Smooth muscle cell (in vitro differentiated cells): Measurements from ENCODE around the gene ZNF217. TPM values are rescaled to one million over a fixed set of nuclear protein-coding genes. Genes with fewer than 3 reads are reported as not detected.
"Not testable (repeated sequence)": the region's sequence is repeated elsewhere in the genome, so short reads cannot be mapped to it uniquely, and the experiment has no call there.

Source experiments
- DNase-seq: peaks from one replicate; lab custom pipeline; 2025; ENCODE audit not compliant: unreplicated experiment; lab: John Stamatoyannopoulos, UW
- H2AFZ ChIP-seq: fragments of 200-600 bp; sonication (generic); 2 replicates; pipeline ENCODE4 v1.6.0; 2016; ENCODE audit warnings: antibody characterized with exemption, low read depth, mild to moderate bottlenecking
- H3F3A ChIP-seq: fragments of 200-600 bp; sonication (generic); 2 replicates; pipeline ENCODE4 v1.6.0; 2017; ENCODE audit warnings: antibody characterized with exemption, low read depth
- H3K27ac ChIP-seq: fragments of 200-600 bp; sonication (generic); 2 replicates; pipeline ENCODE4 v1.5.1; 2016; ENCODE audit warnings: low read depth, mild to moderate bottlenecking
- H3K27me3 ChIP-seq: fragments of 200-600 bp; sonication (generic); 2 replicates; pipeline ENCODE4 v1.6.1; 2016; ENCODE audit warnings: low read depth, mild to moderate bottlenecking
- H3K36me3 ChIP-seq: fragments of 200-600 bp; sonication (generic); 2 replicates; pipeline ENCODE4 v1.5.1; 2016; ENCODE audit warnings: low read depth
- H3K4me1 ChIP-seq: fragments of 200-600 bp; sonication (generic); 2 replicates; pipeline ENCODE4 v1.5.1; 2016; ENCODE audit warnings: low read depth
- H3K4me2 ChIP-seq: fragments of 200-600 bp; sonication (generic); 2 replicates; pipeline ENCODE4 v1.6.0; 2016; ENCODE audit warnings: mild to moderate bottlenecking
- H3K4me3 ChIP-seq: fragments of 200-600 bp; sonication (generic); 2 replicates; pipeline ENCODE4 v1.5.1; 2016; ENCODE audit warnings: mild to moderate bottlenecking
- H3K79me2 ChIP-seq: fragments of 200-600 bp; sonication (generic); 2 replicates; pipeline ENCODE4 v1.6.0; 2016; ENCODE audit warnings: low read depth, mild to moderate bottlenecking
- H3K9ac ChIP-seq: fragments of 200-600 bp; sonication (generic); 2 replicates; pipeline ENCODE4 v1.6.0; 2016; ENCODE audit warnings: low read depth
- H3K9me3 ChIP-seq: fragments of 200-600 bp; sonication (generic); replicated peaks from 2 replicates; pipeline ENCODE4 v1.5.1; 2016; ENCODE audit warnings: low read depth
- H4K20me1 ChIP-seq: fragments of 200-600 bp; sonication (generic); 2 replicates; pipeline ENCODE4 v1.6.0; 2016; ENCODE audit warnings: low read depth
- WGBS: methylation state at CpG from one replicate; pipeline ENCODE4 v1.1.7; 2016; ENCODE audit warnings: low lambda C conversion rate; 5-methylcytosine and 5-hydroxymethylcytosine counted together
- polyA plus RNA-seq: library from polyadenylated mRNA; unstranded; fragments of >200 nt; fragmentation: Nextera tagmentation; extraction: Ambion mirVana; gene quantifications from 2 replicates; pipeline ENCODE4 v1.2.1, GENCODE V29; 2016
- total RNA-seq: library from RNA; depleted of rRNA; stranded (reverse); fragments of >200 nt; gene quantifications from 2 replicates; pipeline ENCODE4 v1.2.3, GENCODE V29; 2014
- TF ChIP-seq, protein P1 (sequence below): fragments of 200-600 bp; sonication (generic); IDR thresholded peaks from 2 replicates; pipeline ENCODE4 v1.5.1; 2017; ENCODE audit warnings: borderline replicate concordance, mild to moderate bottlenecking, antibody characterized with exemption; ENCODE audit not compliant: insufficient read depth, poor library complexity, severe bottlenecking

ZNF217 gene
- total and polyA plus RNA-seq, 2 experiments from 2014 or later: 3.9 to 42.2 TPM

DNA sequence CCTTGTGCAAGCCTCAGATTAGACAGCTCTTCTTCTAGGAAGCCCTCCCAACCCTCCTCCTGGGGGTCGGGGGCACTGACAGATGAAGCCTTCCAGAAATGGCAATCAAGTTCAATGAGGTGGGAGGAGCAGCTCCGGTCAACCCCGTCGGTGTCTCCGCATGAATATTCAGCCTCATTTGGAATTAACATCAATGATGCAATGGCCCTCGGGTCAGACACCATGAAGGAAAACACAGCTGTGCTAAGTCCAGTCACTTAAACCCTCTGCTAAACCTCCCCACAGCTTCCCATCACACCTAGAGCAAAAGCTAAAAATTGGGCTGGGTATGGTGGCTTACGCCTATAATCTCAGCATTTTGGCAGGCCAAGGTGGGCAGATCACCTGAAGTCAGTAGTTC, 36.5 kb downstream of the ZNF217 start:
- TF ChIP-seq, protein P1, sequence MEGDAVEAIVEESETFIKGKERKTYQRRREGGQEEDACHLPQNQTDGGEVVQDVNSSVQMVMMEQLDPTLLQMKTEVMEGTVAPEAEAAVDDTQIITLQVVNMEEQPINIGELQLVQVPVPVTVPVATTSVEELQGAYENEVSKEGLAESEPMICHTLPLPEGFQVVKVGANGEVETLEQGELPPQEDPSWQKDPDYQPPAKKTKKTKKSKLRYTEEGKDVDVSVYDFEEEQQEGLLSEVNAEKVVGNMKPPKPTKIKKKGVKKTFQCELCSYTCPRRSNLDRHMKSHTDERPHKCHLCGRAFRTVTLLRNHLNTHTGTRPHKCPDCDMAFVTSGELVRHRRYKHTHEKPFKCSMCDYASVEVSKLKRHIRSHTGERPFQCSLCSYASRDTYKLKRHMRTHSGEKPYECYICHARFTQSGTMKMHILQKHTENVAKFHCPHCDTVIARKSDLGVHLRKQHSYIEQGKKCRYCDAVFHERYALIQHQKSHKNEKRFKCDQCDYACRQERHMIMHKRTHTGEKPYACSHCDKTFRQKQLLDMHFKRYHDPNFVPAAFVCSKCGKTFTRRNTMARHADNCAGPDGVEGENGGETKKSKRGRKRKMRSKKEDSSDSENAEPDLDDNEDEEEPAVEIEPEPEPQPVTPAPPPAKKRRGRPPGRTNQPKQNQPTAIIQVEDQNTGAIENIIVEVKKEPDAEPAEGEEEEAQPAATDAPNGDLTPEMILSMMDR: no peak
- Histone ChIP-seq H3K36me3 (no peaks in the 10 kb centered on the region), H3K27ac (no peak overlapping the region), H3K4me1 (no peaks in the 10 kb centered on the region), H2AFZ (no peak overlapping the region), H3K4me3 (no peak overlapping the region), H3K4me2 (no peak overlapping the region), H3K9ac (no peak overlapping the region), H4K20me1 (no peaks in the 10 kb centered on the region), H3K9me3 (no peaks in the 10 kb centered on the region), H3K27me3 (no peaks in the 10 kb centered on the region), H3K79me2 (no peaks in the 10 kb centered on the region), H3F3A (no peaks in the 10 kb centered on the region)
- DNase-seq: no peak
- WGBS: 65% methylated on average over 7 of the region's 7 CpGs

DNA sequence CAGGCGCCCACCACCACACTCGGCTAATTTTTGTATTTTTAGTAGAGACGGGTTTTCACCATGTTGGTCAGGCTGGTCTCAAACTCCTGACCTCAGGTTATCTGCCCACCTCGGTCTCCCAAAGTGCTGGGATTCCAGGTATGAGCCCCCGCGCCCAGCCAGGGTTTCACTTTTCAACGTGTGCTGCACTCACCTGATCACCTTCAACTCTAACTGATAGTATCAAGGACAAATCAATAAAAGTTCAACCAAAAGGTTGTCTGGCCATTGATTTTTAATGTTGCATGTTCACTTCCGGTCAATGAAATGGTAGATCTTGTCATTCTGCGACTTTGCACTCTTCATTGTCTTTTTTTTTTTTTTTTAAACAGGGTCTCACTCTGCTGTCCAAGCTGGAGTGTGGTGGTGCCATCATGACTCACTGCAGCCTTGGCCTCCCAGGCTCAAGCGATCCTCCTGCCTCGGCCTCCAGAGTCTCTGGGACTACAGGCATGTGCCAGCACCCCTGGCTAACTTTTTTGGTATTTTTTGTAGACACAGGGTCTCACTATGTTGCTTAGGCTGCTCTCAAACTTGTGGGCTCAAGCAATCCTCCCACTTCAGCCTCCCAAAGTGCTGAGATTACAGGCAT, 37.3 kb downstream of the ZNF217 start:
- Histone ChIP-seq H3K4me3 (no peak overlapping the region), H3K4me1 (no peaks in the 10 kb centered on the region), H3K79me2 (no peaks in the 10 kb centered on the region), H4K20me1 (no peaks in the 10 kb centered on the region), H3K4me2 (no peak overlapping the region), H3K27me3 (no peaks in the 10 kb centered on the region), H2AFZ (no peak overlapping the region), H3K36me3 (no peaks in the 10 kb centered on the region), H3F3A (no peaks in the 10 kb centered on the region), H3K27ac (no peak overlapping the region), H3K9ac (no peak overlapping the region), H3K9me3 (no peaks in the 10 kb centered on the region)
- WGBS: 93% methylated on average over 11 of the region's 11 CpGs
- DNase-seq: no peak
- TF ChIP-seq, protein P1: no peak

DNA sequence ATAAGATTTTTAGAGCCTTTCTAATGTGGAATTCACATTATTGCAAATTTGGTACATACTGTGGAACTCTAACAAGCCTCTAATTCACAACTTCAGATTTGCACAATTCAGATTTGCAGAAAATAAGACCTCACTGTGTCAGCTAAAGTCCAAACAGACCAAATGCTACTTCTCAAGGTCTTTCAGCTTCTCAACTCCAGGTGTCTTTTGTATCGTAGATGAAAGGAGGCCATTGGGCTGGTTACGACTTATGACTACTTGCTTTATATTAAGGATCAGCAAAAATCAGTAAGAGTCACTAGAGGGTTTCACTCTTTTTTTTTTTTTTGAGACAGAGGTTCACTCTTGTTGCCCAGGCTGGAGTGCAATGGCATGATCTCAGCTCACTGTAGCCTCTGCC, 37.8 kb downstream of the ZNF217 start:
- Histone ChIP-seq H3K9me3 (no peaks in the 10 kb centered on the region), H3K27me3 (no peaks in the 10 kb centered on the region), H4K20me1 (no peaks in the 10 kb centered on the region), H3K4me1 (no peaks in the 10 kb centered on the region), H3F3A (no peaks in the 10 kb centered on the region), H3K4me3 (no peak overlapping the region), H3K9ac (no peak overlapping the region), H2AFZ (no peak overlapping the region), H3K27ac (no peak overlapping the region), H3K36me3 (no peaks in the 10 kb centered on the region), H3K79me2 (no peaks in the 10 kb centered on the region), H3K4me2 (no peak overlapping the region)
- 97% methylated on average over 2 of the region's 2 CpGs for WGBS
- TF ChIP-seq, protein P1: no peak
- DNase-seq: no peak

DNA sequence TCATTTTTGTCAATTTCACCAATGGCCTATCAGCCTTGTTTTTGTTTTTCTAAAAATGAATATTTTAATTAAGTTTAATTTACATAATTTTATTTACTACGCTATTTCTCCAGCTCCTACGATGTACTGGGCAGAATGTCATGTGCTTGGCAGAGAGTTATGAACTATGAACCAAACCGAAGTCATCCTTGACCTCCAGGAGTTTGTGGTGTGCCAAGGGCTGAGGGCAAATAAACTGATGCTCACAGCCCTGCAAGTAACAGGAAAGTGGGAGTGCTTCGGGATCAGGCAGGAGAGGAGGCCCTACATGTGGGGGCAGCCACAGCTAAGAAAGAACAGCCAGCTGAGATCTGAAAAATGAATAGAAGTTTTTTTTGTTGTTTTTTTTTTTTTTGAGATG, 38.6 kb downstream of the ZNF217 start:
- H3K9ac ChIP-seq: no peak overlapping the region
- no peaks in the 10 kb centered on the region for H3K36me3 ChIP-seq
- TF ChIP-seq, protein P1: no peak
- H3K4me2 ChIP-seq: no peak overlapping the region
- no peaks in the 10 kb centered on the region for H3K9me3 ChIP-seq
- no peaks in the 10 kb centered on the region for H3F3A ChIP-seq
- H4K20me1 ChIP-seq: no peaks in the 10 kb centered on the region
- H3K27ac ChIP-seq: no peak overlapping the region
- H2AFZ ChIP-seq: no peak overlapping the region
- 93% methylated on average over 4 of the region's 4 CpGs for WGBS
- H3K79me2 ChIP-seq: no peaks in the 10 kb centered on the region
- DNase-seq: no peak
- H3K4me3 ChIP-seq: no peak overlapping the region
- no peaks in the 10 kb centered on the region for H3K27me3 ChIP-seq
- no peaks in the 10 kb centered on the region for H3K4me1 ChIP-seq

DNA sequence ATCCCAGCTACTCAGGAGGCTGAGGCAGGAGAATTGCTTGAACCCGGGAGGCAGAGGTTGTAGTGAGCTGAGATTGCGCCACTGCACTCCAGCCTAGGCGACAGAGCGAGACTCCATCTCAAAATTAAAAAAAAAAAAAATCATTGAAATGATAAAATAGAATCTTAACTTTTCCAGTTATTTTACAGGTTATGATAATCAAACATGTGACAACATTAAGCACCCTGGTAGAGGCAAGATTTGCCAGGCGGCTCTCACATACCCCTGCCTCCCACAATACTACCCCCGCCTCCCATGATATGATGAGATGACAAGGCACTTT, 41.1 kb downstream of the ZNF217 start:
- DNase-seq, H3F3A ChIP-seq, H3K4me3 ChIP-seq, H3K4me2 ChIP-seq, H4K20me1 ChIP-seq, H3K36me3 ChIP-seq, H2AFZ ChIP-seq, H3K9me3 ChIP-seq, H3K79me2 ChIP-seq, H3K9ac ChIP-seq, H3K27me3 ChIP-seq, H3K4me1 ChIP-seq, H3K27ac ChIP-seq: not testable (repeated sequence)
- 98% methylated on average over 6 of the region's 6 CpGs for WGBS
